SK-N-MC (cell line): ENCODE results near the gene MTUS2.

Source experiments
- DNase-seq: peaks from one replicate; pipeline ENCODE4 v3.0.0-alpha.2; 2011; ENCODE audit warnings: low read depth, low spot score
- H3K27ac ChIP-seq: fragments of 200-600 bp; sonication (generic); 2 replicates; pipeline ENCODE4 v1.5.1; 2016; ENCODE audit warnings: mixed run types
- H3K36me3 ChIP-seq: fragments of 200-600 bp; sonication (generic); 2 replicates; pipeline ENCODE4 v1.6.1; 2017; ENCODE audit warnings: antibody characterized with exemption, low read length, mixed read lengths; ENCODE audit not compliant: insufficient read depth
- H3K4me3 ChIP-seq: fragments of 200-600 bp; sonication (generic); 2 replicates; pipeline ENCODE4 v1.5.1; 2016
- H3K9ac ChIP-seq: fragments of 200-600 bp; sonication (generic); 2 replicates; pipeline ENCODE4 v1.8.0; 2017; ENCODE audit warnings: mixed run types, mixed read lengths; ENCODE audit not compliant: insufficient read length
- H3K9me3 ChIP-seq: fragments of 200-600 bp; sonication (generic); 2 replicates; pipeline ENCODE4 v1.6.1; 2017; ENCODE audit warnings: low read depth, mild to moderate bottlenecking, antibody characterized with exemption, low read length, moderate library complexity, mixed read lengths
- EZH2 ChIP-seq: fragments of 200-600 bp; sonication (generic); IDR thresholded peaks from one replicate; pipeline ENCODE4 v1.6.1; 2017; ENCODE audit warnings: antibody characterized with exemption
- FOXP2 ChIP-seq: optimal IDR thresholded peaks from 2 replicates; pipeline ENCODE3; 2011; ENCODE audit warnings: mild to moderate bottlenecking, moderate library complexity; ENCODE audit not compliant: insufficient read depth; ENCODE audit errors: extremely low read length, control extremely low read depth
- POLR2AphosphoS5 ChIP-seq: IDR thresholded peaks from 2 replicates; pipeline ENCODE4 v1.6.1; 2012; ENCODE audit warnings: mild to moderate bottlenecking, low read depth, low read length, borderline replicate concordance

The MTUS2 gene

DNA sequence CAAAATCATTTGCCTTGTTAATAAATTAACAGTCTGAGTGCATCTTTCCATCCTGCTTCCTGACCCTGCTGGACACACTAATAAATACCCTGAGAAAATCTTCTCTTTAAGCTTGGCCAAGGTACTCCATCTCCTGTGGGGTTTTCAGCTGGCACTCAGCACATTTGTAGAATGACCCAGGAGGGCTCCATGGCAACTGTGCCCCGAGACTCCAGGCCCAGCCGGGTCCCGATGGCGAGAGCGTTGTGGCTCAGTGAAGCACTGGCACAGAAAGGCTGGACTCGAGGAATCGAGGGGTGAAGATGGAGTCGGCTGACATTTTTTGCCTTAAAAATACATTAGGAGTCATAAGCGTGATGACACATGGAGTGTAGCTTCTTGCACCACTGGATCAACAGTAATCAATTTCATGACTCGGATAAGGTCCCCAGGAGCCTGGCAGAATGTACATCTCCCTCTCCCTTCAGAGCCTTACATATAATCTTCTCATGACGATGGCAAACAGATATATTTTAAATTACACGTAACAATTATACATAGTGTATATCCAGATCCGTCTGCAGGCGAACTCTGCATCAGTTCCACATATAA is 690.0 kb downstream of the MTUS2 start:
- H3K4me3 ChIP-seq: no peak overlapping the region
- TF ChIP-seq POLR2AphosphoS5: no peak
- no peak for TF ChIP-seq FOXP2
- TF ChIP-seq EZH2: no peak
- no peak overlapping the region for H3K27ac ChIP-seq
- no peak for DNase-seq
- H3K9me3 ChIP-seq: no peaks in the 10 kb centered on the region
- no peak overlapping the region for H3K9ac ChIP-seq
- H3K36me3 ChIP-seq: peaks cover 24% of the 10 kb centered on the region; the same call in 1 of the 2 replicates

DNA sequence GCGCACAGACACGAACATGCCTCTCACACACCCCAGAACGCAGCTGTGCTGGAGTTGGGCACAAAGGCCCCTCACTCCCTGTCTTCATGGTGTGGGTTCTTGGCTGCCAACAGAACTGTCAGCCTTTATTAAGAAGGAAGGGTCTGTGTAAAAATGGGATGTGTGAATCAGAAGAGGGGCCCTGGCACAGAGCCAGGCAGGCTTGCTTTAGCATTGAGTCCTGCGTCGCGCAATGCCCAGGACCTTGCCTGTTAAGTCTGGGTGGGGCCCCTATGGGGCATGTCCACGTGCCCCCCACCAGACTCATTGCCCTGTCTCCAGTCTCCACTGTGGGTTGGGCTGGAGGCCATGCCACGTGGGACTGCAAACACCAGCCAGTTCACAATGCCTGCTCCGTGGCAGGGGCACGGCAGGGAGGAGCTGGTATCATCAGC is 690.5 kb downstream of the MTUS2 start:
- Histone ChIP-seq H3K36me3 (peaks cover 29% of the 10 kb centered on the region; the same call in 1 of the 2 replicates), H3K27ac (no peak overlapping the region), H3K9ac (no peak overlapping the region), H3K4me3 (no peak overlapping the region), H3K9me3 (no peaks in the 10 kb centered on the region)
- TF ChIP-seq POLR2AphosphoS5 (no peak), FOXP2 (no peak), EZH2 (no peak)
- DNase-seq: no peak

DNA sequence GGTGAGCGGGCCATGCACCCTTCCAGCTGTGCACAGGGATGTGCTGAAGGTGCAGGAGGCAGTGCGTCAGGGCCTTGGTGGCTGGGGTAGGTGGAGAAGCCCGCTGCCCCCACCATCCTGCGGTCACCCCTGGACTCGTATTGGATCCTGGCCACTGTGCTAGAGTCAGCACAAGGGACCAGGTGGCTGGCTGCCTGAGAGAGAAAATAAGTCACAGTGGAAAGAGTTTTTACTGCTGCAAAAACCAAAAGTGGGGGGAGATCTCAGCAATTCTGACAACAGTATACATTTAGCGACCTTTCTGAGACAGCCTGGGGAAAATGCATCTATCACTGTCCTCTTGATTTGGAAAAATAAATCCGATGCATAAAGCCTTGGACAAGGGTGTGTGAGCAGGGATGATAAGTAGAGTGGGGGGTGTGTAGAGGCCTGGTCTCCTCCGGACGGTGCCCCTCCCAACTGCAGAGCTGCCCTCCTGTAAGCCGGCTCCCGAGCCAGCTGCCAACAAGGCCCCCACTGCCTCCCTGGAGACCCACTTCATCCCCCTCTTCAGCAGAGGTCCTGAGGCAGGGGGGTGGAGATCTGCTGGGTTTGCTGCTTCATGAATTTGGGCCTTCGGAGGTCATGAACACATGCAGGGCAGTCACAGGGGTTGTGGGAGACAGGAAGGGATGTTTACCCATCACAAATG is 691.1 kb downstream of the MTUS2 start:
- H3K36me3 ChIP-seq: peaks cover 35% of the 10 kb centered on the region; the same call in 1 of the 2 replicates
- no peak for DNase-seq
- H3K9me3 ChIP-seq: no peaks in the 10 kb centered on the region
- no peak overlapping the region for H3K9ac ChIP-seq
- TF ChIP-seq EZH2 (no peak), FOXP2 (no peak), POLR2AphosphoS5 (no peak)
- H3K4me3 ChIP-seq: no peak overlapping the region
- no peak overlapping the region for H3K27ac ChIP-seq

DNA sequence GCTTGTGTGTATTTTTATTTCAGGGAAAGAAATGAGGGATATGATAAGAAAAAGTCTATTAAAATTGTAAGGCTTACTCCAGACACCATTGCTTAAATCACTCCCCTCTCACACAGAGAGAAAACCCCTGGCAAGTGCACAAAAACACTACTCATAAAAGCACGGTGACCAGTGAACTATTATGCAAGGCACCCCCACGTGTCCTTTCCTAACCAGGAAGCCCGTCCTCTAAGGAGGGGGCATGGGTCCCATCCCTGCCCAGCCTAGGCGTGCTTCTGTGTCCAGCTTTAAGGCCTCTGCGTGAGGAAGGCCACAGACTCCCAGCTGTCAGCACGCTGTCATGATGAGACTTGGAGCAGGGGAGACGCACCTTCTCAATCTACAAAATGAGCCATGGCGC is 691.8 kb downstream of the MTUS2 start:
- DNase-seq: no peak
- H3K9ac ChIP-seq: no peak overlapping the region

DNA sequence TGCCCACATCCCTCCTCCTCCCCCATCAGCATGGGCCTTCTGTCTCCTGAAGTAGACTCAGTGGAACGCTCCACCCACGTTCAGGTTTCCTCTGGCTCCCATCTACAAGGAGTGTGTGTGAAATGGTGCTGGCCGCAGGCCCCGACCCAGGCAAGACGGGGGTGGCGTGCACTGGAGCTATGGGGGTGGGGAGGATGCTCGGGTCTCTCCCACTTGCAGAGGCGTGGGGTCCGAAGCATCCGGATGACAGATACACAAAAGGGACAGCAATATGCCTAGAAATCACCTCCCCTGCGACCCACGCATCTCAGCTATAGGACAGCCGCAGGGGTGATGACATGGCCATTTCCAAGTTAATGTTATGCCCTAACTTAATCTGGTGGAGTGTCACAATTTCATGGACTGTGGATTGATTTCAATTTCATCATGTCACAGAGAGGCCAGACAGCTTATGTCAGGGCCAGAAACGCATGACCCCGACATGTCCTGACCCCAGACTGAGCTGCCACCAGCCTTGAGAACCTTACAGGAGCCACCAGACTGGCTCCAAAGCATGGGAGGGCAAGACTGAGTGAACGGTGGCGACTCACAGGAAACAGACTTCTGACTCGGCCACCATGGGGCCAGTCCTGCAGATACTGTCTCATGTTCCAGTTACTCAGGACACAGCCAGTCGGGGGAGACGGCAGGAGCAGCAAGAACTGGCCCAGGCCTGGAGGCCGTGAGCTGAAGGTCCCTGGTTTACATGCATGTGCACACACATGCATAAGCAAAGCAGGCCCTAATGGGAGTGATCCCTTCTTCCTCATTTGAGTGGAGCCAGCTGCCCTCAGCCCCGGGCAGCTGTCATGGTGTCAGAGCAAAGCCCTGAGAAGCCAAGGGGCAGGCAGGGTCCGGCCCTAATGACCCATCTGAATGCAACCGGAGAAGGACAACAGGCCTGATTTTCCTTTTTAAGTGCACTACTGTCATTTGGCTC is 693.2 kb downstream of the MTUS2 start:
- Histone ChIP-seq H3K9me3 (no peaks in the 10 kb centered on the region), H3K9ac (no peak overlapping the region), H3K4me3 (no peak overlapping the region), H3K27ac (no peak overlapping the region), H3K36me3 (peaks cover 56% of the 10 kb centered on the region)
- no peak for DNase-seq
- TF ChIP-seq POLR2AphosphoS5 (no peak), EZH2 (no peak), FOXP2 (no peak)

More for the DNA sequence above, 691.8 kb downstream of the MTUS2 start:
- TF ChIP-seq EZH2: no peak
- Histone ChIP-seq H3K27ac (no peak overlapping the region), H3K9me3 (no peaks in the 10 kb centered on the region), H3K36me3 (peaks cover 43% of the 10 kb centered on the region; the same call in 1 of the 2 replicates), H3K4me3 (no peak overlapping the region)

DNA sequence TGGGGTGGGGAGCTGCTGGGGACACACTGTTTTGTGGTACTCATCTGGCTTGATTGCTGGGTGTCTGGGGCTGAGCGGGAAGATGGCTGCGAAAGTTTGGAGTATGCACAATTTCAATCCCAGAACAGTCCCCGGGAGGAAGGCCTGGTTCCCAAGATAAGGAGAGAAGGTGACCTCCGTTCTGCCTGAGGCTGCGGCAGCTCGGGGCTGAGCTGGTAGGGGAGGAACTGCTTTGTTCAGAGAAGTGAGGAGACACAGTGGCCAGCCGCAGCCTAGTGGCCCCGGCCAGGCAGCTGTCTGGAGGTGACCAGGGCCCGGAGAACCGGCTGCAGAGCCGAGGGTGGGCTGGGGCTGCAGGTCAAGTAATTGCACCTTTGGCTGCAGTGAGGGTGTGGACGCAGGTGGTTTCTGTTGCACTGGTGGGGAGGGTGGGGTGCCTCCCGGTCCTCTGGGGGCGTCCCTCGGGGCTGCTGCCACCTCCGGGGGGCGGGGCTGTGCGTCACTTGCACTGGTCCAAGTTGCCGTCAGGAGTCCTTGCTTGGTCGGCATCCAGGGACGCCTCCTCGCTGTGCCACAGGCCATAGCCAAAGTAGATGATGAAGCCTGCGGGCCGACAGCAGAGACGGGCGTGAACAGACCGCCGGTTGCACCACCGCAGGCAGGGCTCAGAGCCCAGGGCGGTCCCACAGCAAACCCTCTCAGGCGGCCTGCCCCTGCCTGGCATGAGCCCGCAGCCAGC is 694.0 kb downstream of the MTUS2 start:
- Histone ChIP-seq H3K36me3 (peaks cover 64% of the 10 kb centered on the region), H3K9me3 (no peaks in the 10 kb centered on the region), H3K9ac (no peak overlapping the region), H3K27ac (no peak overlapping the region), H3K4me3 (no peak overlapping the region)
- TF ChIP-seq EZH2: no peak
- TF ChIP-seq POLR2AphosphoS5: no peak
- TF ChIP-seq FOXP2: no peak
- no peak for DNase-seq

DNA sequence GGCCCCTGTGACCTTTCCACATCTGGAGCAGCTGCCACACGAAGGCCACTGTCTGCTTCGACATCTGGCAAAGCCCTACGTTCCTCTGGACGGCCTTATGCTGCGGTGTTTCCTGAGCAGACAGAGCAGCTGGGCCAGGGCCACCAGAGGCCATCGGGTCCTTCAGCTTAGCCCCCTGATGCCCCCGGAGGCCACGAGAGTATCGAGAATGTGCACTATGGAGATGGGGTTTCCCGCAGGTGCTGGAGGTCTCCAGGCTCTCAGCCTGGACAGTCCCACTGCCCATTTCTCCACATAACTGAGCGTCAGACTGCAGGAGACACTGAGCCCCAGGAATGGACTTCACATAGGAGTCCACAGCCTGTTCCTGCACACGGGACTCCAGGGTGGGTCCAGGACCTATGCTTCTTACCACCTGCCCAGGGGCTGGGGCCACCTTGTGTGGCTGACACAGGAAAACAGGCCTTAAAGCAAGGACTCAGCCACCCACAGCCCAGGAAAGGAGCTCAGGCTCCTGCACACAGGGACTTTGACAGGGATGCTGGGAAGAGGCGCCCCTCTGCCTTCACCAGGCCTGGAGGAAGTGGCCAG is 694.7 kb downstream of the MTUS2 start:
- no peak for DNase-seq
- Histone ChIP-seq H3K4me3 (no peak overlapping the region), H3K36me3 (peaks cover 71% of the 10 kb centered on the region), H3K9ac (no peak overlapping the region), H3K9me3 (no peaks in the 10 kb centered on the region), H3K27ac (no peak overlapping the region)
- TF ChIP-seq POLR2AphosphoS5: no peak
- no peak for TF ChIP-seq FOXP2
- TF ChIP-seq EZH2: no peak
